ENCODE measurements around the gene HP1BP3.

HP1BP3 gene

DNA sequence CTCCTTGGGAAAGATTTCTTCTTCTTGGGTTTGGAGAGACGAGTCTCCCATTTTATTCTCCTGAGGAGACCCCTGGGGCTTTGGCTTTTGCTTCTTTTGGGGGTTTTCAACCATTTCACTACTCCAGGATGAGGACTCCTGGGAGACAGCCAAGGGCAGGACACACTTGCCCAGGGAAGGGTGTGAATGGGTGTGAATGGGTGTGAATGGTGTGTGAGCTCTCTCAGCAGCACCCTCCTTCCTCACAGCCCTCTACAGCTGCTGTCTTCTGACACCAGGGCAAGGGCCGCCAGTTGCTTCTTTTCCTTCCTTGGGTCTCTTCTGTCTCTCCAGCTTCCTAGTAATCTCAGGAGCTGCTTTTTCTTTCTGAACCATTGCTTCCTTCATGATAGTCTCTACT lies 93.5 kb downstream of the HP1BP3 start:
- no peak for DNase-seq (ENCODE audit: low read depth in 2 of 2)
